ENCODE data around the gene ZNF524.

Gene ZNF524

GRCh38 chr19:55620410-55621204 is 20.5 kb downstream of the ZNF524 start:
- no peak overlapping the region for H3K4me3 ChIP-seq (ENCODE audit: low read depth, low read length)
- DNase-seq (ENCODE audit: low read depth), result no peak
- TF ChIP-seq, protein P1, sequence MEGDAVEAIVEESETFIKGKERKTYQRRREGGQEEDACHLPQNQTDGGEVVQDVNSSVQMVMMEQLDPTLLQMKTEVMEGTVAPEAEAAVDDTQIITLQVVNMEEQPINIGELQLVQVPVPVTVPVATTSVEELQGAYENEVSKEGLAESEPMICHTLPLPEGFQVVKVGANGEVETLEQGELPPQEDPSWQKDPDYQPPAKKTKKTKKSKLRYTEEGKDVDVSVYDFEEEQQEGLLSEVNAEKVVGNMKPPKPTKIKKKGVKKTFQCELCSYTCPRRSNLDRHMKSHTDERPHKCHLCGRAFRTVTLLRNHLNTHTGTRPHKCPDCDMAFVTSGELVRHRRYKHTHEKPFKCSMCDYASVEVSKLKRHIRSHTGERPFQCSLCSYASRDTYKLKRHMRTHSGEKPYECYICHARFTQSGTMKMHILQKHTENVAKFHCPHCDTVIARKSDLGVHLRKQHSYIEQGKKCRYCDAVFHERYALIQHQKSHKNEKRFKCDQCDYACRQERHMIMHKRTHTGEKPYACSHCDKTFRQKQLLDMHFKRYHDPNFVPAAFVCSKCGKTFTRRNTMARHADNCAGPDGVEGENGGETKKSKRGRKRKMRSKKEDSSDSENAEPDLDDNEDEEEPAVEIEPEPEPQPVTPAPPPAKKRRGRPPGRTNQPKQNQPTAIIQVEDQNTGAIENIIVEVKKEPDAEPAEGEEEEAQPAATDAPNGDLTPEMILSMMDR (IDR thresholded peaks at IDR 0.05; ENCODE audit: control insufficient read depth, extremely low read depth, insufficient read depth), result no peak

DNA sequence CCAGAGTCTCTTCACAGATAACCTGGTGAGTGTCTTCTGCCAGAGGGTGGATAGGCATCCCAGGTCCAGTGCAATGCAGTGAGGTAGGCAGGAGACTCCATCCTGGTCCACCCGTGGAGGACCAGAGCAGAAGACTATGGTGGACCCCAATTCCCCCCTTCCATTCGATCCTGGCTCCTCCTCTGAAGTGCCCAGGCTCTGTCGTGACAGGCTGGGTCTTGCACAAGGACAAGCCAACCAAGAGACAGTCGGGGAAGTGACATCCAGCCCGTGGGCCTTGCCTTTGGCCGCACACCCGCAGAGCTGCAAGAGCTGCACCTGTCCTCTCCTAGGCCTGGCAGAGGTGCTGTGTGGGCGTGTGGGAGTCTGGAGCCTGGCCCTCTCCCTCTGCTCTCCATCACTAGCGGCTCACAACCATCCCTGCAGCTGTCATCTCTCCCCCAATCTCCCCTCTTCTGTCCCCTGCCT is 21.2 kb downstream of the ZNF524 start:
- DNase-seq (ENCODE audit: low read depth), result no peak
- TF ChIP-seq, protein P1 (IDR thresholded peaks at IDR 0.05; ENCODE audit: control insufficient read depth, extremely low read depth, insufficient read depth), result no peak
- no peak overlapping the region for H3K4me3 ChIP-seq (ENCODE audit: low read depth, low read length)

DNA sequence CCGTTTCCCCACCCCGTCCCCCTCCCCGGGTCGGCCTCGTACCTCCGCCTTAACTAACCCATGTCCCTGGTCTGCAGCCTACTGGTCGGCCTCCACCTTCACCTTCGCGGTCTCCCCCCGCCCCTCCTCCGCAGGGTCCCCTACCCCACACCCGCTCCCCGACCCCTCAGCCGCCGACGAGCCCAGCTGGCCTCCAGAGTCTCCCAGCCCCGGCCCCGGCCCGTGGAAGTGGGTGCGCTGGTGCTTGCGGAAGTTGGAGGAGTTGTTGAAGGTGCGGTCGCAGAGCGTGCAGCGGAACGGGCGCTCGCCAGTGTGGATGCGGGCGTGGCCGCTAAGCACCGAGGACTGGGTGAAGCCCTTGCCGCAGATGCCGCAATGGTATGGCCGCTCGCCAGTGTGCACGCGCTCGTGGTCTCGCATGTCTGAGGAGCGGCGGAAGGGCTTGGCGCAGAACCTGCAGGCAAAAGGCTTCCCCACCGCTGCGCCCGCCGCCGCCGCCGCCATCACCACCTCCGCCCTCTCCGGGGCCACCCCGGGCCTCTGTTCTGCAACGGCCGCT is 21.7 kb downstream of the ZNF524 start:
- H3K4me3 ChIP-seq (ENCODE audit: low read depth, low read length), result no peak overlapping the region
- TF ChIP-seq, protein P1 (IDR thresholded peaks at IDR 0.05; ENCODE audit: control insufficient read depth, extremely low read depth, insufficient read depth), result no peak
- DNase-seq (ENCODE audit: low read depth), result no peak

- H3K4me3 ChIP-seq (ENCODE audit: low read depth, low read length), result no peak overlapping the region
- TF ChIP-seq, protein P1 (IDR thresholded peaks at IDR 0.05; ENCODE audit: control insufficient read depth, extremely low read depth, insufficient read depth), result no peak
- DNase-seq (ENCODE audit: low read depth), result no peak
Observed at GRCh38 chr19:55622242-55622969, 22.3 kb downstream of the ZNF524 start.

- no peak overlapping the region for H3K4me3 ChIP-seq (ENCODE audit: low read depth, low read length)
- no peak for DNase-seq (ENCODE audit: low read depth)
- TF ChIP-seq, protein P1 (IDR thresholded peaks at IDR 0.05; ENCODE audit: control insufficient read depth, extremely low read depth, insufficient read depth), result no peak
Observed at GRCh38 chr19:55623130-55623529, 23.0 kb downstream of the ZNF524 start.

GRCh38 chr19:55623561-55623960 is 23.5 kb downstream of the ZNF524 start:
- peak overlapping the region; percentile 51 for H3K4me3 ChIP-seq (ENCODE audit: low read depth, low read length)
- TF ChIP-seq, protein P1 (IDR thresholded peaks at IDR 0.05; ENCODE audit: control insufficient read depth, extremely low read depth, insufficient read depth), result no peak
- DNase-seq (ENCODE audit: low read depth), result no peak

Measured in LNCaP clone FGC (cell line).